Chondrocyte (in vitro differentiated cells): ENCODE results near the gene PSAP. TPM values are rescaled to one million over a fixed set of nuclear protein-coding genes. Genes with fewer than 3 reads are reported as not detected.

Experiments
- DNase-seq: peaks from one replicate; pipeline ENCODE4 v3.0.0; 2021; ENCODE audit warnings: mixed read lengths, low spot score
- H3K27ac Mint-ChIP-seq: one replicate; pipeline ENCODE4 v1.8.0; 2021; ENCODE audit warnings: mild to moderate bottlenecking, moderate library complexity, mixed read lengths; ENCODE audit not compliant: unreplicated experiment
- H3K27me3 Mint-ChIP-seq: 2 replicates; pipeline ENCODE4 v1.8.0; 2021; ENCODE audit warnings: low read depth, mixed read lengths
- H3K36me3 Mint-ChIP-seq: 2 replicates; pipeline ENCODE4 v1.8.0; 2021; ENCODE audit warnings: low read depth, mixed read lengths
- H3K4me1 Mint-ChIP-seq: 2 replicates; pipeline ENCODE4 v1.8.0; 2021; ENCODE audit warnings: low read depth, mild to moderate bottlenecking, mixed read lengths
- H3K4me3 Mint-ChIP-seq: one replicate; pipeline ENCODE4 v1.8.0; 2021; ENCODE audit warnings: mild to moderate bottlenecking, moderate library complexity, mixed read lengths; ENCODE audit not compliant: unreplicated experiment
- H3K9me3 Mint-ChIP-seq: 2 replicates; pipeline ENCODE4 v1.8.0; 2021; ENCODE audit warnings: low read depth, mixed read lengths
- total RNA-seq: library from RNA; stranded (reverse); gene quantifications from 3 replicates; pipeline ENCODE4 v1.2.1, GENCODE V29; 2021
- TF ChIP-seq, protein P1 (sequence below): fragments of 200-600 bp; sonication (generic); IDR thresholded peaks from 2 replicates; pipeline ENCODE4 v1.5.0; 2021; ENCODE audit warnings: antibody characterized with exemption, mild to moderate bottlenecking, moderate library complexity

PSAP gene
- total RNA-seq, 1 donor from 2014 or later, result 970 TPM

DNA sequence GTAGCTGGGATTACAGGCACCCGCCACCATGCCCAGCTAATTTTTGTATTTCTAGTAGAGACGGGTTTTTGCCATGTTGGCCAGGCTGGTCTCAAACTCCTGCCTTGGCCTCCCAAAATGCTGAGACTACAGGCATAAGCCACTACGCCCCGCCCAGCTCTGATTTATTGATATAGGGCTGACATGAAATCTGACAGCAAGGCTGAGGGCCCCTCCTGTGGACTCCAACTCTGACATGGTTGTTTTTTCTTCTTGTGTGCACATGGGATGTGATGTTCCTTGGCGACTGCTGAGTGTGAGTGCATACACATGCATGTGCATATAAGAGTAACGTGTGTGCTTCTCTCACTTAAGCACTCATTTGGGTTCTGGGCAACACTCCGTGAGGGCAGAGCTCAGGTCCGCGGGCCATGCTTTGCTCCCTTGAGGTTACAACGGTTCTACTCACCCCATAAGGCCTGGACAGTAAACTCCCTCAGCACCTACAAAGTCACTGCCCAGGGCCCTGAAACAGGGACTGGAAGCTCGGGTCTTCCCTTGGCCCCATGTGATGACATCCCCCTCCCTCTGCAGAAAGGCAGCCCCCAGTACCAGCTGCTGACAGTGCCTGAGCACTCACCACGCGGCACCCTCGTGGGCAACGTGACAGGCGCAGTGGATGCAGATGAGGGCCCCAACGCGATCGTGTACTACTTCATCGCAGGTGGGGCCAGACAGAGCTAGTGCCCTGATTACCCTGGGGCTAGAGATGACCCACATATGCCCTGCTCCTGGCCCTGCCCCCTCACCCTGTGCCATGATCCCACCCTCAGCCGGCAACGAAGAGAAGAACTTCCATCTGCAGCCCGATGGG, 44.1 kb downstream of the PSAP start:
- no peak overlapping the region for H3K27ac Mint-ChIP-seq
- no peaks in the 10 kb centered on the region for H3K4me1 Mint-ChIP-seq
- no peaks in the 10 kb centered on the region for H3K36me3 Mint-ChIP-seq
- H3K4me3 Mint-ChIP-seq, result no peak overlapping the region
- no peak for DNase-seq
- peaks cover 21% of the 10 kb centered on the region for H3K27me3 Mint-ChIP-seq
- H3K9me3 Mint-ChIP-seq, result no peaks in the 10 kb centered on the region
- TF ChIP-seq, protein P1, sequence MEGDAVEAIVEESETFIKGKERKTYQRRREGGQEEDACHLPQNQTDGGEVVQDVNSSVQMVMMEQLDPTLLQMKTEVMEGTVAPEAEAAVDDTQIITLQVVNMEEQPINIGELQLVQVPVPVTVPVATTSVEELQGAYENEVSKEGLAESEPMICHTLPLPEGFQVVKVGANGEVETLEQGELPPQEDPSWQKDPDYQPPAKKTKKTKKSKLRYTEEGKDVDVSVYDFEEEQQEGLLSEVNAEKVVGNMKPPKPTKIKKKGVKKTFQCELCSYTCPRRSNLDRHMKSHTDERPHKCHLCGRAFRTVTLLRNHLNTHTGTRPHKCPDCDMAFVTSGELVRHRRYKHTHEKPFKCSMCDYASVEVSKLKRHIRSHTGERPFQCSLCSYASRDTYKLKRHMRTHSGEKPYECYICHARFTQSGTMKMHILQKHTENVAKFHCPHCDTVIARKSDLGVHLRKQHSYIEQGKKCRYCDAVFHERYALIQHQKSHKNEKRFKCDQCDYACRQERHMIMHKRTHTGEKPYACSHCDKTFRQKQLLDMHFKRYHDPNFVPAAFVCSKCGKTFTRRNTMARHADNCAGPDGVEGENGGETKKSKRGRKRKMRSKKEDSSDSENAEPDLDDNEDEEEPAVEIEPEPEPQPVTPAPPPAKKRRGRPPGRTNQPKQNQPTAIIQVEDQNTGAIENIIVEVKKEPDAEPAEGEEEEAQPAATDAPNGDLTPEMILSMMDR, result no peak

DNA sequence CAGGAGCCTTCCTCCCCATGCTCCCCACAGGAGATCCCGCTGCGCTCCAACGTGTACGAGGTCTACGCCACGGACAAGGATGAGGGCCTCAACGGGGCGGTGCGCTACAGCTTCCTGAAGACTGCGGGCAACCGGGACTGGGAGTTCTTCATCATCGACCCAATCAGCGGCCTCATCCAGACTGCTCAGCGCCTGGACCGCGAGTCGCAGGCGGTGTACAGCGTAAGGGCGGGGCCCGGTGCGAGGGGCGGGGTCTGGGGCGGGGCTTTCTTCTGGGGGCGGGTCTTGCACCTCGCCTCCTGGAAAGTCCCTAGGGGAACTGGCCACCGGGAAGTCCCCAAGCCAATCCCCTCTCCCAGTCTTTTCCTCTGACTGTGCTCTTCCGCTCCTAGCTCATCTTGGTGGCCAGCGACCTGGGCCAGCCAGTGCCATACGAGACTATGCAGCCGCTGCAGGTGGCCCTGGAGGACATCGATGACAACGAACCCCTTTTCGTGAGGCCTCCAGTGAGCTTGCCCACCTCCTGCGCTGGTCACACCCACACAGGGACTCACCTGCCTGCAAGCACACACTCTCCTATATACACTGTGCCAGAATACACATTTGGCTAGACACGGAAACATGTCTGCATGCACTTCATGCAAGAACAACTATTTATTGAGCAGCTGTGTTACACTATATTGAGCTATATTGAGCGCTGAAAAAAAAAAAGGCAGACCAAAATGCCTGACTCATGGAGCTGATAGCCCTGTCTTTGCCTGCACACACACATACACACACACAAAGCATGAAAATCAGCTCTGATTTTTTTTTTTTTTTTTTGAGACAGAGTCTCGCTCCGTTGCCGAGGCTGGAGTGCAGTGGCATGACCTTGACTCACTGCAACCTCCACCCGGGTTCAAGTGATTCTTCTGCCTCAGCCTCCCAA, 45.0 kb downstream of the PSAP start:
- Mint-ChIP-seq H3K36me3 (no peaks in the 10 kb centered on the region), H3K27me3 (peaks cover 25% of the 10 kb centered on the region), H3K27ac (no peak overlapping the region), H3K4me3 (no peak overlapping the region), H3K4me1 (no peaks in the 10 kb centered on the region), H3K9me3 (no peaks in the 10 kb centered on the region)
- no peak for DNase-seq
- TF ChIP-seq, protein P1, result no peak

DNA sequence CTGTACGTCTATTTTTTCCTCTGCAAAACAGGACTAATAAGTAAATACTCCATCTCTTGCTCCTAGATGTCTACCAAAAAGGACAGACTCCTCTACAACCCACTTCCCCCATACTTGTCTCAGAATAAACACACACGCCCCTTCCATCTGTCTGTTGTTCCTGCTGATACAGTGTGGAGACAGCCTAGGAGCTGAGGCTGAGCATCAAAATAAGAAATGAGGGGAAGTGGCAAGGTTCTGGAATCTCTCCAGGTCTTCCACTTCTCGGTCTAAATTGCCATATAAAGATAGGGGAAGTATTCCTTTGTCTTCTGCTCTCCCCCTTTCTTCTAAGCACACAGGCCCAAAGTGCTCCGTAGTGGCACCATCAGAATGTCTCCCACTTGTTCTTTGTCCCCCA, 47.0 kb downstream of the PSAP start:
- Mint-ChIP-seq H3K9me3 (no peaks in the 10 kb centered on the region), H3K27ac (no peak overlapping the region), H3K36me3 (no peaks in the 10 kb centered on the region), H3K4me3 (no peak overlapping the region), H3K27me3 (peaks cover 25% of the 10 kb centered on the region), H3K4me1 (no peaks in the 10 kb centered on the region)
- no peak for DNase-seq
- TF ChIP-seq, protein P1, result no peak

DNA sequence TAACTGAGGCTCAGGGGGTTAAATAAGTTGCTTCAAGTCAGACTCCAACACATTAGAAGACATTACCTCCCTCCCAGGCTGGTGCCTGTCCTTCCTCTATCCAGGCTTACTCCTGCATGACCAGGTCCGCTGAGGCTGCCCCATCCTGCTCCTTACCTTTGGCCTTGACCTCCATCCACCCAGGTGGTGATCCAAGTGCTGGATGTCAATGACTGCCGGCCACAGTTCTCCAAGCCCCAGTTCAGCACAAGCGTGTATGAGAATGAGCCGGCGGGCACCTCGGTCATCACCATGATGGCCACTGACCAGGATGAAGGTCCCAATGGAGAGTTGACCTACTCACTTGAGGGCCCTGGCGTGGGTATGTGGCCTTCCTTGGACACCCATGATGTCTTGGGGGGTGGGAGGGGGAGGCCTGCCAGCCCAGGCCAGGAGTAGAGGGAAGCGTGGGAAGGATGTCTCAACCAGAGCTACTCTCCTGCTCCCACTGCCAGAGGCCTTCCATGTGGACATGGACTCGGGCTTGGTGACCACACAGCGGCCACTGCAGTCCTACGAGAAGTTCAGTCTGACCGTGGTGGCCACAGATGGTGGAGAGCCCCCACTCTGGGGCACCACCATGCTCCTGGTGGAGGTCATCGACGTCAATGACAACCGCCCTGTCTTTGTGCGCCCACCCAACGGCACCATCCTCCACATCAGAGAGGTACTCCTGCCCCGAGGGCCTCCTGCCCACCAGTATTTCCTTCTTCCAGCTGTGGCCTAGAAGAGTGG, 48.1 kb downstream of the PSAP start:
- TF ChIP-seq, protein P1, result no peak
- no peak for DNase-seq
- H3K4me1 Mint-ChIP-seq, result no peaks in the 10 kb centered on the region
- no peak overlapping the region for H3K4me3 Mint-ChIP-seq
- no peak overlapping the region for H3K27ac Mint-ChIP-seq
- no peaks in the 10 kb centered on the region for H3K9me3 Mint-ChIP-seq
- H3K27me3 Mint-ChIP-seq, result peaks cover 18% of the 10 kb centered on the region
- no peaks in the 10 kb centered on the region for H3K36me3 Mint-ChIP-seq
